ENCODE measurements around the gene LIPN. TPM values are rescaled to one million over a fixed set of nuclear protein-coding genes. Genes with fewer than 3 reads are reported as not detected.
A peak's percentile ranks its signal among the peaks of the same experiment; 100 is the strongest.

The LIPN gene
- total RNA-seq, 2 donors from 2014 or later, result not detected

DNA sequence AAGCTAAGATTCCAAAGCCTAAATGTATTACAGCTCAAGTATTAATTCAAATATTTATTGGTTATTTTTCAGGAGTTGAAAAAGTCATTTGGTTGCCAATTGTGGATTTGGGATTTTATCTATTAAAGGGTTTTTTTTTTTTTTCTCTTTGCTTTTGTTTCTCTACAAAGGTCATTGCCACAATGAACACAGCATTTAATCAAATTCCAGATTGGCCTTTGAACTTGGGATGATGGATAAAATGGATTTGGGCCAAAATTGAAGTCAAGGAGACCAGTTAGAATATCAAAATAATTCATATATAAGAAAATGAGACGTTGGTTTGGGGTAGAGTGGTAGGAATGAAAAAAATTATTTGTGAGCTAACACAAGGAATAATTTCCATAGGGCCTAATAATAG lies 9.6 kb downstream of the LIPN start:
- intact Hi-C loops (cut with DNase I), result no loop called here
- no peak for DNase-seq
- ATAC-seq, result no peak

DNA sequence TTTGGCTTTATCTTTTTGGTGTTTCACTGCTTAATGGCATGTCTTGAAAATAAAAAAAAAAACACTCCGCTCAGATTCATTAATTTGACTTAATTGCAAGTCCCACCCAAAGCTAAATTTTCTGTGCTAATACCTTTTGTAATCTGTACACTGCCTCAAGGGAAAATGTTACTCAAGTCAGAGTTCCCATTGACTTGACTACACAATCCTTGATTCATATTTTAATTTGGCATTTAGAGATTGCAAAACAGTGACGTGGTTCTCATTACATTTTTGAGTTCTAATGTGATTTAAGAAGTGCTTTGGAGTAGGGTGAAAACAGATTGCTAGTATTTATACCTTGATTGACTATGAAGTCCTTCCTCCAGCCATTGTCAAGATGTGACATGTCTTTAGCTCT lies 21.4 kb downstream of the LIPN start:
- DNase-seq, result no peak
- intact Hi-C loops (cut with DNase I), result no loop called here
- no peak for ATAC-seq

DNA sequence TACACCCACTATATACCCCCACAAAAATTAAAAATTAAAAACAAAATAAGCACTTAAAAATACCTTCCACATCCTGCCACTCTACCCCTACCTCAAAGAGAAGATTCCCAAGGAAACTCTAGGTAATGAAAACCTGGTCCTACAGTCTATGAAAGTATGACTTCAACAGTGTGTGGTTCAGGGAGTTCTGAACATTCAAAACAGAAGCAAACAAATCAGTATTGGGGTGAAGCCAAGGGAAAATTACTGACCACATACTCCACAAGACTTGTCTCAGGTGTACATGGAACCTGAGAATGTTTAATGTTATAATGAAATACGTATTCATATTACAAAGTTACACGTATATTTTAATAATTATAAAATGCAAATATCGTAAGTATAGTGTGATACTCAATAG lies 22.4 kb downstream of the LIPN start:
- no peak for ATAC-seq
- intact Hi-C loops (cut with DNase I), result no loop called here
- DNase-seq, result no peak

DNA sequence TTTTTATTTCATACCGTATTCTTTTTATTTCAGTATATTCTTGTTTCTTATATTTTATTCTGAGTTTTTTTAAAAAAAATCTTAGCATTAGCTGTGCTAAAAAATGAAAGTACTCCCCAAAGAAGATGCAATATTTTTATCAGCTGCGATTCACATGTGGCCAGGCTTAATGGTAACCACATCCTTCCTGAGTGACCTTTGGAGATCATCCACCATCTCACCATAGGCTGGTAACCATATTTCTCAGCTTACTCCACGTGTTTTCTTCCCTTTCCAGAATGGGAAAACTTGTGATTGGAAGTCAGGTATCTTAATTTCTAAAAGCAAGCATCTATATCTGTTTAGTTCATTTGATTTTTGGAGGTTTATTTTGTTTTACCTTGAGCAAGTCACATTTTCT lies 23.9 kb downstream of the LIPN start:
- no peak for ATAC-seq
- intact Hi-C loops (cut with DNase I), result no loop called here
- DNase-seq, result no peak

DNA sequence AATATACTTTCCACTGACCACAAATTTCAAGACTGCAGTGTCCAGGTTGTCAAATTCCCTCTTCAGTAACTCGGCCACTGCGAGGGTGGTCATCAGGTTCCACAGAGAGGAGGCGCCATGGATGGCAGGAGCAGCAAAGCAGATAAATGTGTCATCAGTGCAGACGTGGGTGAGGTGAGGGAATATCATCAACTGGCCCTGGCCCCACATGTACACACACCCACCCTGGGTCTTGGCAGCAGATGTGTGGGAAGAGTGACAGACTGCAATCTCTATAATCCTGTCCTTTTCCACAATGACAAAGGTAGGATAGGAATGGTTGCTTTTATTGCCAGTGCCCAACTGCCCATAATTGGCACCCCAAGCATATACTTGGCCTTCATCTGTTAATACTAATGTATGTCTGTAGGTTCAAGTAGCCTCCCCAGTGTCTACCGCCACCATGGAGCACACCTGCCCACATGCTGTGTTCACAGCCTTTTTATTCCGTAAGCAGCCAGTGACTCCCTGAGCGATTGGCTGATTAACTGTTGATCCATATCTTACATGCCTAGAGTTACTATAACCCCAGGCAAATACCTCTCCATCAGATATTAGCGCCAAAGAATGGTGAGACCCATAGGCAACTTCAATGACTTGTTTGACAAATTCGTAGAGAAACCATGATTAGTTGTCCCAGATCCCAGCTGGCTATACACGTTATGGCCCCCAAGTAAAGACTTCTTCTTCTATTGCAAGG lies 26.4 kb downstream of the LIPN start:
- peak in 1 of 2 donors; percentile 72 for ATAC-seq
- no peak for DNase-seq
- intact Hi-C loops (cut with DNase I), result no loop called here

DNA sequence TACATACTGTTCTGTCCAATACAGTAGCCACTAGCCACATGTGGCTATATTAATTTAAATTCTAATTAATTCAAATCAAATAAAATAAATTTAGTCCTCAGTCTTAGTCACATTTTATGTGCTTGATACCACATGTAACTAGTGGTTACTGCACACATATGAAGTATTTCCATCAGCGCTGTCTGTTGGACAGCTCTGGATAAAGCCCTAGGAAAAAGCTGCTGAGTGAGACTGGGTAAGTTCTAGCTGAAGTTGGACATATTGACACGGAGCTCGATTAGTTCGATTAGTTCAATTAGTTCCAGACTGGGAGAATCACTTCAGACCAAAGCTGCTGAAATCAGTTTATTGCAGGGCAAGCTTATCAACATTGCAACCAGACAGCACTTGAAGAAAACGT lies 27.6 kb downstream of the LIPN start:
- intact Hi-C loops (cut with DNase I), result no loop called here
- DNase-seq, result no peak
- ATAC-seq, result no peak

DNA sequence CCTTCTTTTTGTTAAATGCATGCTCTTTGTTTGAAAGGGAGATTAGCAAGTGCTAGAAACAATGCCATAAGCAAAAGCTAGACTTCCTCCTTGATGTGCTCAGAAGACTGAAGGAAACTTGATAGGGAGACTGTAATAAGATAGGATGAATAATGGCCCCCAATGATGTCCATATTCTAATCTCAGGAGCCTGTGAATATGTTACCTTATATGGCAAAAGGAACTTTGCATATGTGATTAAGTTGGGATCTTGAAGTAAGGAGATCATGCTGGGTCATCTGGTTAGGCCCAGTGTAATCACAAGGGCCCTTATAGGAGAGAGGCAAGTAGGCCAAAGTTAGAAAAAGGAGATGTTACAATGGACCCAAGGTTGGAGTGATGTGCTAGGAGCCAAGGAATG lies 29.1 kb downstream of the LIPN start:
- DNase-seq, result no peak
- ATAC-seq, result no peak
- intact Hi-C loops (cut with DNase I), result no loop called here

DNA sequence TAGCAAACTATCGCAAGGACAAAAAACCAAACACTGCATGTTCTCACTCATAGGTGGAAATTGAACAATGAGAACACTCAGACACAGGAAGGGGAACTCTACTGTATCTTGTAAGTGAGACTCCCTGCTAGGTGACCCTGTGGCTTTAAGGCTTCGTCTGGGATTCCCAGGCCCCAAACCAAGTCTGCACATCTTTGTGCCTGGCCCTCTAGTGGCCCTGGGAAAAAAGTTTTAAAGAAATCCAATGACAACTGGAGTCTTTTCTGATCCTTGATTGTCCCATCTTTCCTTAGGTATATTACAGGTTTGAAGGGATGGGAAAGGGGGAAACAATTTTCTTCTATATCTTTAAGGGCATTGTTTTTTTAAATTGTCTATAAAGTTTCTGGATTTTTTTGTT lies 32.1 kb downstream of the LIPN start:
- peak in 1 of 2 donors; percentile 27 for ATAC-seq
- no peak for DNase-seq
- intact Hi-C loops (cut with DNase I), result loop anchor here in 1 of 2 donors (10.0 kb wide), 1 partner anchor 107 kb away; no protein-coding TSS in a partner anchor

DNA sequence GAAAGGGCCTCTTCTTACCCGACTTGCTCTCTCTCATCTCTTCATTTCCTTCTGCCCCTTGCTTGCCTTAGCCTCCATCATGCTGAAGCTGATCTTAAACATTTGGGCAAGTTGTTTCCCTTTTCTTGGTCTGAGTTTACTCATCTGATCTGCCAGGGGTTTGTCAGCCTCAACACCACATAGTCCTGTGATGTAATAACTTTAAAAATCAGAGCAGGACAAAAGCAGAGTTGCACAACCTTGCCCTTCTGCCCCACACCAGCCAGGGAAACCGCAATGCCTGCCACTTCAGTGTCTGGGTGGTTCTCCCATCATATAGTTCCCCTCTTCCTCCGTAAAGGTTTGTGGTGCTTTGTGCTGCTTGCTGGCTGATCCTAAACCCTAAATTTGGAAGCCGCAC lies 32.8 kb downstream of the LIPN start:
- intact Hi-C loops (cut with DNase I), result loop anchor here in 1 of 2 donors (10.0 kb wide), 1 partner anchor 108 kb away; no protein-coding TSS in a partner anchor
- DNase-seq (peak; percentile 36), ATAC-seq (peak; percentile 59 to 81)

DNA sequence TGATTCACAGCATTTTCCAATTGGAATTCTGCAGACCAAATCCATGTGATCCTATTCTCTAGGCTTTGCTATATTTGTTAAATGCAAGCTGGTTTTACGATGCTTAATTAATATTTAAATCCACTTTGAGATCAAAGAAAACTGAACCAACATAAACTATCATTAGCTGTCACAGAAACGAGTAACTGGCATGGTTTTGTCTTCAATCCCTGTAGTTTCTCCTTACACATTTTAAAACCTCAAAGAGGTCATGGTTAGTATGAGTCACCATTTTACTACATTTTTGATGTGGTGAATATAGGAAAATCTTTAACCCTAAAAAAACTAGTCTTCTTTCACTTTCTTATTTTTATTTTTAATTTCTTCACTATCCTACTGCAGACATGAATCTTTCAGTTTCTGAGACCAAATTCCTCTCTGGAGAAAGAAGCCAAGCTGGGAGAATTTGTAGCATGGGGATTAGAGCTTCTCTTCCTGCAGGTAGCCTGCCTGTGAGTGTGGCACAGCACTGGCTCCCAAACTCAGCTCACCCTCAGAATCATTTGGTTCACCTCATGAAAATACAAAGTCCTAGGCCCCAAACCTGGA lies 34.0 kb downstream of the LIPN start:
- ATAC-seq (no peak), DNase-seq (no peak)
- intact Hi-C loops (cut with DNase I), result loop anchor here in 1 of 2 donors (10.0 kb wide), 1 partner anchor 109 kb away; no protein-coding TSS in a partner anchor

DNA sequence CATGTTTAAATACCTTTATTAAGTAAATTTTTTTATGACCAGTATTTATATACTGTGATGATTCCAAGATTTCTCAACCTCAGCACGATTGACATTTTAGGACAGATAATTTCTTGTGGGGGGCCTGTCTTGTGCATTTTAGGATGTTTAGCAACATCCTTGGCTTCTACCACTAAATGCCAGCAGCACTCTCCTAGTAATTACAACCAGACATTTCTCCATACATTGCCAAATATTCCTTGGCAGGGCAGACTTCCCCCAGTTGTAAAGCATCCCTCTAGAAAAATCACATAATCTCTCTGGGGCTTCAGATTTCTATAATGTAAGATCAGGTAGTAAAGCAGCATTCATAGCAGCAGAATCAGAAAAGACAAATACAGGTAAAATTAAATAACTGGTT lies 34.9 kb downstream of the LIPN start:
- ATAC-seq (no peak), DNase-seq (no peak)
- intact Hi-C loops (cut with DNase I), result loop anchor here in 1 of 2 donors (10.0 kb wide), 1 partner anchor 110 kb away; no protein-coding TSS in a partner anchor

DNA sequence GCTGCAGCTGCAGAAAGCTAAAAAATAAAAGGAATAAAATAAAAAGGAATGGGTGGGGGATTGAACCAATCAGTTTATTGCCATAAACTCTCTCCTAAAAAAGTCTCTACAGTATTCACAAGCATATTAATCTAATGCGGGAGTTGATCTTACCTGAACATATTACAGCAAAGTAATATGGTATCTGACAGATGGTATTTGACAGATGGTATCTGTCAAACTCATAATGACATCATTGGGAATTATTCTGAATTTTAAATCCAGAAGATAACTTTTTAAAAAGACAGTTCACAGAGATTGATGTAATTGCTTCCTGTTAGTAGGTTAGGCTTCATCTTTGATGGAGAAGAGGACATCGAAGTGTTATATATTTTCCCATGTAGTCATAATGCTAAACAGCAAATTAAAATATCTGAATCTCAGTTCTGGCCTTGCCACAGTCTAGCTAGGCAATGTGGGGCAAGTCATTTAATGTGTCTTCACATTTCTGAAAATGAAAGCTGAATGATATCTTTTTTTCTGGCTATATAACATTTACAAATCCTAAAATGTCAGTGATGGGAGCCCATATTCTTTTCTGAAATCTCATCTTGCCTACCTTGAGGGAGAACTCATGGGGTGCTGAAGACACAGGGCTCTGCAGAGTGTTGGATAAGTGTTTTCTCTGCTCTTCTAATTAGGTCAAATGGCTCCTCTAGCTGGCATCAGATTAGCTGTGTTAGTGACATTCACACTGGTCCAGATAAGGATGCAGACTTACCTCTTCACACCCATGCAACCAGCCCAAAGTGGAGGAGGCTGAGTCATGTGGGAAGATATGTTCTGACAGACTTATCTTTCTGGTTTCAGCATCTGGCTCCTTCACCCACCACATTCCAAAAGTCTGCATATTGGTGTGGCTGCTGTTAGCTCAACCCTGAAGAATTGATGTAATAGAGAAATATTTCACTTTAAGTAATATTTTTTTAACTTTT lies 40.6 kb downstream of the LIPN start:
- peak; percentile 19 for DNase-seq
- peak; percentile 59 to 98 for ATAC-seq
- intact Hi-C loops (cut with DNase I), result no loop called here

DNA sequence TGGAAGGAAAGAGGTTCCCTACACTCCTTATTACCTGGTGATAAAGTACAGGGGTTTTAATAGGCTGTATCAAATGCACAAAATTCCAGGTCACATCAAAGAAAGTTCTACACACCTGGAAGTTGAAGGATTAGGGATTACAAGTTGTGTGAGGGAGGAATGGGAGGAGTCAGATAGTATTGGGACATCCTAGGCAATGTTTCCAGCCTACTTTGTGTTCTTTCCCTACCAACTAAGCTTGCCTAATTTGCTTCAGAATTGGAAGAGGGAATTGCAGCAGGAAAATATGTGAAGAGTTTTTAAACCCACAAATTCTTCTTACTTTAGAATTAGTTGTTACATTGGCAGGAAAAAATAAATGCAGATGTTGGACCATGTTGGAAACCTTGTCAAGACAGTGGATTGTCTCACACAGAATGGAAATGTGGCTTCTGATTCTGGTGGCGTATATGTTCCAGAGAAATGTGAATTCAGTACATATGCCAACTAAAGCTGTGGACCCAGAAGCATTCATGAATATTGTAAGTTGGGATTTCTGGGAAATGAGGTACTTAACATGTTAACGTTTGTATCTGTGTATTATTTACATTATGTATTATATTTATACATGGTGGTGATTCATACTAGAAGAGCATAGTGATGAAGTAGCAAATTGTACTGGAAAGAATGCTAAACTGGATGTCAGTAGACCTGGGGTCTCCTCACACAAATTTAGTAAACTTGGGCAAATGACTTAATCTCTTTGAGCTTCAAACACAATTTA lies 42.9 kb downstream of the LIPN start, which contains the start of gene LIPM:
Gene LIPM (plus strand): TSS at position 208 of the 763 bp plus-strand sequence. CDS start 167 bp downstream, at position 375.
- ATAC-seq (no peak), DNase-seq (no peak)
- intact Hi-C loops (cut with DNase I), result no loop called here

DNA sequence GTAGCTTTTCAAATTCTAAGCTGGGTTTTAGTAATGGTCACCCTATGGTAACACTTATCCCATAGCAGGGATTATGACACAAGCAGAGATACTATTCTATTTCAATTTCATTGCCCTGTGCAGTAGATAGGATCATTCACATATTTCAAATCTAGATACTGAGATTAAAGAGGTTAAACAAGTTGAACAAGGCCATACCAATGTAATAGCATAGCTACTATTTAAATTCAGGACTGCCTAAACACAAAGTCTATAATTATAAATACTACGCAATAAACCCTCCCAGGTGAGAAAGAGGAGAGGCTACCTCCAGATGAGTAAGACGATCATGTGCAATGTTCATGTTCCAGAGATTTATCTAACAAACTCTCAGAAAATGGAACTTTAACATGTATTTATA lies 43.8 kb downstream of the LIPN start:
- DNase-seq (no peak), ATAC-seq (no peak)
- intact Hi-C loops (cut with DNase I), result no loop called here

DNA sequence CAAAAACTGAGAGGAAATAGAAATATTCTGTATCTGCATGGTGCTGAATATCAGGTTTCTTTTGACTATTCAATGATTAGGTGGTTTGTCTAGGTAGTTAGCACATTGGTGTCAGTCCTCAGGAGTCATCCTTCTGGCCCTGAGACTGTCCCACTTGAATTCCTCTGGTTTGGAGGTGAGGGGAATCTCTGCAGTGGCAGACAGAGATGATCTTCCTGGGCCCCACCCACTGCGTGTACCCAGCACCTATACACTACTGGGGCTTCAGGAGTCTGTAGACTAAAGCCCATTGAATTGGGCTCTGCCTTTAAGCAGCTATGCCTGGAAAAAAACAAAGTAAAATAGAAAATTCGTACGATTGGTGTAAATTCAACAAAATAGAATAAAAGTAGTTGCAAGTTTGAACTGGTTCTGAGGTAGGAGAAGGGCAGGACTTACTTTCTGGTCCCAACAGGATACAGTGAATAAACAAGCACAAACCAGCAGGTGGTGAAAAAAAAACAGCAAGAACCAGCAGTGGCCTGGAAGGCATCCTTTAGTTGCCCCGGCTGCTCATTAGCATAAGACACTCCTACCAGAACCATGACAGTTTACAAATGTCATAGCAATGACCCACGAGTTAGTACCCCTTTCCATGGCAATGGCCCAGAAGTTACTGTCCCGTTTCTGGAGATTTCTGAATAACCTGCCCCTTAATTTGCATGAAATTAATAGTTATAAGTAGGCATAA lies 44.4 kb downstream of the LIPN start:
- intact Hi-C loops (cut with DNase I), result no loop called here
- DNase-seq (no peak), ATAC-seq (no peak)

DNA sequence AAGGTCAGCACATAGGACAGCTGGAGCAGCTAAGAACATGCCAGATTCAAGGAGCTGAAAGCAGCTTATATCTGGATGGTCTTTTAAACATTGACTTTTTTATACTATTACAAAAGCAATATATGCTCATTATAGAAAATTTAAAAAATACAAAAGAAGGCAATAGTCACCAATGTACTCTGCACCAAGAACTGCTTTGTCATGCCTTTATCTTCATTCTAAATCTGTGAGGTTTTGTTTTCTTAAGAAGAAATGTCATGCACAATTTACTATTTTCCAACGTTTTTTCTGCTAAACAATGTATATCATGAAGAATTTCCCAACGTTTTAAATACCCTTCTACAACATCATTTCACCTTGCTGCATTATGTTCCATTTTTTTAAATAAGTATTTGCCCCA lies 45.5 kb downstream of the LIPN start:
- DNase-seq, result no peak
- ATAC-seq, result no peak
- intact Hi-C loops (cut with DNase I), result no loop called here

DNA sequence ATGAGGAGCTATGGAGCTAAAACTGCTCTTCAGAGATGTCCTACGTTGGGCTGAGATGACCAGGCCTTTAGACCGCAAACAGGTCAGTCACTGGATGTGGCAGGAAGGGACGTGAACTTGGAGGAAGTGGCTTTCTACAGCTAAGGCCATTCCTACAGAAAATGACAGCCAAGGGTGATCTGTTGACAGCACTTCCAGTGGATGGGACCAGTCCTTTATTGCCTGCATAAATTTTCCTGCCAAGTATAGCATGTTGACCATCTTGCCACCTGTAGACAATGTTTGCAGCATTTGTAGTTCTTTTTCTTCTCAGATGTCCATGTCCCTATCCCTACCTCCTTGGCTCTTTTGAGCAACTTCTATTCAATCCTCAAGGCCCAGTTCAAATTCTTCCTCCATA lies 46.1 kb downstream of the LIPN start:
- intact Hi-C loops (cut with DNase I), result no loop called here
- no peak for ATAC-seq

DNA sequence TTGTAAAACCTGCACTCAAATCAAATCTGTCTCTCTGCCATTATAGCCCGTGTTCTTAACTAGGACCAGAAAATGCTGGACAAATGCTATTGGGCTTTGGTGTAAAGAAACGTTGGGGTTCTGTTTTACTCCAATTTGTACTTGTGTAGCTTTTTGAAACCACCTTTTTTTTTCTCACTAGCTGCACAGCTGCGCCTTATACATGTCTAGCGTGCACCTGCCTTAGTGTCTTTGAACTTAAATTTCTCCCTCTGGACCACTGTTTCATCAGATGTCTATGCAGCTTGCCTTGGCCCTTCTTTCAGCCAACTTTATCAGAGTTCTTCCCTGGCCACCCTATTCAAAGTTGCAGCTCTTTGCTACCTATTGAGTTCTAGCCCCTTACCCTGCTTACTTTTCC lies 49.8 kb downstream of the LIPN start:
- ATAC-seq, result no peak
- intact Hi-C loops (cut with DNase I), result loop anchor here in 1 of 2 donors (5.0 to 10.0 kb wide), 2 partner anchors 122 to 225 kb away; partner anchors contain the start of genes LIPJ and RNLS
- no peak for DNase-seq

More for the DNA sequence above, 46.1 kb downstream of the LIPN start:
- DNase-seq, result no peak
